GM12801 (cell line): ENCODE measurements around the gene PRAME.

Experiments
- TF ChIP-seq, protein P1 (sequence below): IDR thresholded peaks from one replicate; pipeline ENCODE4 v1.5.1; 2011; ENCODE audit warnings: control low read depth; ENCODE audit not compliant: insufficient read length; ENCODE audit errors: extremely low read depth

Gene PRAME

DNA sequence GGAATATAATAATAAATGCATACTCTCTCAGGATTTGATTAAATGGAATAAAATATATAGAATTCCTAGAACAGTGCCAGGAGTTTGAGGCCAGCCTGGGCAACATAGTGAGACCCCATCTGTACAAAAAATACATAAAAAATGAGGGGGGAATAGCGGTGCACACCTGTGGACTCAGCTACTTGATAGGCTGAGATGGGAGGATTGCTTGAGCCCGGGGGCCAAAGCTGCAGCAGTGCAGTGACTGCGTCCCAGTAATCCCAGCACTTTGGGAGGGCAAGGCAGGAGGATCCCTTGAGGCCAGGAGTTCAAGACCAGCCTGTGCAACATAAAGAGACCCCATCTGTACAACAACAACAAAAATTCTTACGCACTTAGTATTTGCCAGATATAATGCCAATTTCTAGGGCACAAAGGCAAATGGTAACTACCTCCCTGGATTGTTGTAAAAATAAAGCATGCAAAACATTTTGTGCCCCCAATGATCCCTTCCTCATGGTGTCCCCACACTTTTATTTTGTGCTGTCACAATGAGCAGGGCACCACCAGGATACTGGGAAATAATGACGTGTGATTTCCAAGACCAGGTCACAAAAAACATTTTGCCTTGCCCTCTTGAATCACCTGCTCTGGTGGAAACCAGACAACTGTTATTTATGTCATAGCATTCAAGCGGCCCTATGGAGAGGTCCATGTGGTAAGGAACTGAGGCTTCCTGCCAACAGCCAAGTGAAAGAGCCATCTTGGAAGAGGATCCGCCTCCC lies 20.7 kb downstream of the PRAME start:
- TF ChIP-seq, protein P1, sequence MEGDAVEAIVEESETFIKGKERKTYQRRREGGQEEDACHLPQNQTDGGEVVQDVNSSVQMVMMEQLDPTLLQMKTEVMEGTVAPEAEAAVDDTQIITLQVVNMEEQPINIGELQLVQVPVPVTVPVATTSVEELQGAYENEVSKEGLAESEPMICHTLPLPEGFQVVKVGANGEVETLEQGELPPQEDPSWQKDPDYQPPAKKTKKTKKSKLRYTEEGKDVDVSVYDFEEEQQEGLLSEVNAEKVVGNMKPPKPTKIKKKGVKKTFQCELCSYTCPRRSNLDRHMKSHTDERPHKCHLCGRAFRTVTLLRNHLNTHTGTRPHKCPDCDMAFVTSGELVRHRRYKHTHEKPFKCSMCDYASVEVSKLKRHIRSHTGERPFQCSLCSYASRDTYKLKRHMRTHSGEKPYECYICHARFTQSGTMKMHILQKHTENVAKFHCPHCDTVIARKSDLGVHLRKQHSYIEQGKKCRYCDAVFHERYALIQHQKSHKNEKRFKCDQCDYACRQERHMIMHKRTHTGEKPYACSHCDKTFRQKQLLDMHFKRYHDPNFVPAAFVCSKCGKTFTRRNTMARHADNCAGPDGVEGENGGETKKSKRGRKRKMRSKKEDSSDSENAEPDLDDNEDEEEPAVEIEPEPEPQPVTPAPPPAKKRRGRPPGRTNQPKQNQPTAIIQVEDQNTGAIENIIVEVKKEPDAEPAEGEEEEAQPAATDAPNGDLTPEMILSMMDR, result no peak

DNA sequence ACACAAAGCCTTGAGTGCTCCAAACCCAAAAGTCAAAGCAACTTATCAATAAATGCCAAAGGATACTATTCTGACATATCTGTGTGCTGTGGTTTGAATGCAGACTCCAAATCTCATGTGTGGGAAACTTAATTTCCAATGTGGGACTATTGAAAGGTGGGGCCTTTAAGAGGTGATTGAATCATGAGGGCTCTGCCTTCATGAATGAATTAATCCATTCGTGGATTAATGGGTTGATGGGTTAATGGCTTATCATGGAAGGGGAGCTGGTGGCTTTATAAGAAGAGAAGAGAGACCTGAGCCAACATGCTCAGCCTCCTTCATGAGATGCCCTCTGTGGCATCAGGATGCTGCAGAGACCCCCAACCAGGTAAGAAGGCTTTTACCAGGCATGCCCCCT lies 22.1 kb downstream of the PRAME start:
- TF ChIP-seq, protein P1, result no peak

DNA sequence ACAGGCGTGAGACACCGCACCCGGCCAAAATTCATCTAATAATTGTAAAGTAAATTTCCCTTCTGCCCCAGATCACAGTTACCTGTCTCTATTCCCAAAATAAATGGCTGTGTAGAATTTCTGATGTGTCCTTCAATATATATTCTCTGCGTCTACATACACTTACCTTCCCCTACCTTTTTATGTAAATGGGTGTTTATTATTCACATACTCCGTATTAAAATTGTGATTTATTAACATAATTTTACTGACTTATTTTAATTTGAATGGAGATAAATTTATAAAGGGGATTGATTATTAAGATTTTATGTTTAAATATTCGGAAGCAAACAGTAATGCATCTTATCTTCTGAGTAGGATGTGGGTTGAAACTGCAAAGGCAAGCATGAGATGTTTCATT lies 22.6 kb downstream of the PRAME start:
- TF ChIP-seq, protein P1, result no peak

DNA sequence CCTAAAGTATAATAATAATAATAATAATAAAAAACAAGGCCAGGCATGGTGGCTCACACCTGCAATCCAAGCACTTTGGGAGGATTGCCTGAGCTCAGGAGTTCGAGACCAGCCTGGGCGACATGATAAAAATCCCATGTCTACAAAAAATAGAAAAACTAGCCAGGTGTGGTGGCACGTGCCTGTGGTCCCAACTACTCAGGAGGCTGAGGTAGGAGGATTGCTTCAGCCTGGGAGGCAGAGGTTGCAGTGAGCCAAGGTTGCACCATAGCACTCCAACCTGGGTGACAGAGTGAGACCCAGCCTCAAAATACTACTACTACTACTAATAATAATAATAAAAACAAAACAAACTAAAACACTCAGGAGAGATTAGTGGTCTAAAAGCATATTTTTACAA lies 23.4 kb downstream of the PRAME start:
- TF ChIP-seq, protein P1, result no peak

DNA sequence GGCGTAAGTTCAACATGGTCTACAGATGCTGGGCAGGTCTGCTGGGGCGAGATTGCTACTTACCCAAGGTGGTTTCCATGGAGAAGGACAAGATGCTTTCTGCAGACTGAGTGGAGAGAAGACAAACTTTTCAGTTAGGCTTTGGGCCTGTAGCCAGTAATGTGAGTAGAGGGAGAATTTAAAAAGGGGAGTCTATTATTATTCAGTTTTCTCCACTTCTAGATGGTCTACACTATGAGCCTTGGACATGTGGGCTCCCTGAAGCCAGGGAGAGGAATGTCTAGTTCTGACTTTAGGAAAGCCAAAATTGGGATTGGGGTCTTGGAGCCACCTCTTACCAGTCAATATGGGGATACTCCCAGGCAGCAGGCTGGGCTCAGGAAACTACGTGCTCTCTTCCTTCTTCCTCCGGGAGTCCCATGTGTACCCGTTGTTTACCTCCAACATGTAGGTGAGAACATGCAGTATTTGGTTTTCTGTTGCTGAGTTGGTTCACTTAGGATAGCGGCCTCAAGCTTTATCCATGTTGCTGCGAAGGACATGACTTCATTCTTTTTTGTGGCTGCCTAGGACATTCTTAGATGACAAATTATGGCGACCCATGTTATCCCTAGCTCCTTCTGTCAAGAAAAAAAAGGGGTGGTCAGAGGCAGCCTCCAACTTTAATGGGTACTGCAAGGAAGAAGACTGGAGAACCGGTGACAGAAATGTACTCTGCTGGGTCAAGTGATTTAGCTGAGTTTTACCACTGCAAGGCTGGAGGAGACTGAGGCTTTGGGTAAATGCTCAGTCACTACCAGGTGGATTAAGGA lies 24.3 kb downstream of the PRAME start:
- TF ChIP-seq, protein P1, result no peak

DNA sequence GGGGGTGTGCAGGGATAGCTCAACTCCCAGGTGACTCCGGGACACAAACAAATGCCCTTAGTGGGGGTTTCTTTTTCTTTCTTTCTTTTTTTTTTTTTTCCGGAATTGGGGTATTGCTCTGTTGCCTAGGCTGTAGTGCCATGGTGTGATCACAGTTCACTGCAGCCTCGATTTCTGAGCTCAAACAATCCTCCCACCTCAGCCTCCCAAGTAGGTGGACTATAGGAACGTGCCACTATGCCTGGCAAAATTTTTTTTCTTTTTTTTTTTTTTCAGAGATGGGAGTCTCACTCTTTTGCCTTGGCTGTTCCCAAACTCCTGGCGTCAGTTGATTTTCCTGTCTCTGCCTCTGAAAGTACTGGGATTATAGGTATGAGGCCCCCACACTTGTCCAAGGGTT lies 25.2 kb downstream of the PRAME start:
- TF ChIP-seq, protein P1, result no peak

DNA sequence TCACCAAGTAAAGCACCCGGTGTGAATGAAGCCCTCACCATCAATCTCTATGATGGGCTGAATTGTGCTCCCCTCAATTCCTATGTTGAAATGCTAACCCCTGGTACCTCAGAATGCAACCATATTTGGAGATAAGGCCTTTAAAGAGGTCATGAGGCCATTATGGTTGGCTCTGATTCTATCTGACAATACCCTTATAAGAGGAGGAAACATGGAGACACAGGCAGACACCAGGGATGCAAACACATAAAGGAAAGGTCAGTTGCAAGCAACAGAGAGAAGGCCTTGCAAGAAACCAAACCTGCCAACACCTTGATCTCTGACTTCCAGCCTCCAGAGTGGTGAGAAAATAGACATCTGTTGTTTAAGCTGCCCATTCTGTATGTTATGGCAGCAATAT lies 25.6 kb downstream of the PRAME start:
- TF ChIP-seq, protein P1, result no peak
